GM12878 (cell line): Measurements from ENCODE around the gene AGBL2. TPM values are rescaled to one million over a fixed set of nuclear protein-coding genes. Genes with fewer than 3 reads are reported as not detected.

Source experiments
- ATF2 ChIP-seq: IDR thresholded peaks from 2 replicates; pipeline ENCODE4 v1.6.1; 2012; ENCODE audit warnings: low read length, inconsistent platforms
- ATF7 ChIP-seq: fragments of 450-650 bp; IDR thresholded peaks from 2 replicates; pipeline ENCODE4 v1.6.1; 2016; ENCODE audit warnings: low read depth, mild to moderate bottlenecking
- CHD2 ChIP-seq: IDR thresholded peaks from 2 replicates; pipeline ENCODE4 v1.6.1; 2011; ENCODE audit warnings: low read depth, low read length, improper control_type of control experiment, borderline replicate concordance
- MEF2B ChIP-seq: fragments of 450-650 bp; IDR thresholded peaks from 2 replicates; pipeline ENCODE4 v1.6.1; 2018; ENCODE audit warnings: mild to moderate bottlenecking, moderate library complexity; ENCODE audit not compliant: partially characterized antibody, poor library complexity, severe bottlenecking
- MTA2 ChIP-seq: fragments of 450-650 bp; IDR thresholded peaks from 2 replicates; pipeline ENCODE4 v1.6.1; 2016; ENCODE audit warnings: low read depth, mild to moderate bottlenecking, moderate library complexity
- MTA3 ChIP-seq: IDR thresholded peaks from 2 replicates; pipeline ENCODE4 v1.6.1; 2012; ENCODE audit warnings: low read length, inconsistent platforms, borderline replicate concordance
- MXI1 ChIP-seq: fragments of 150-350 bp; IDR thresholded peaks from 2 replicates; pipeline ENCODE4 v1.6.1; 2011; ENCODE audit warnings: low read depth, mild to moderate bottlenecking, inconsistent platforms, low read length, improper control_type of control experiment
- MYC ChIP-seq: IDR thresholded peaks from 2 replicates; pipeline ENCODE4 v1.6.1; 2011; ENCODE audit warnings: mild to moderate bottlenecking, low read length, moderate library complexity, inconsistent platforms; ENCODE audit not compliant: insufficient read depth, insufficient replicate concordance, insufficient read length, severe bottlenecking
- NFXL1 ChIP-seq: fragments of 450-650 bp; IDR thresholded peaks from 2 replicates; pipeline ENCODE4 v1.6.1; 2017; ENCODE audit warnings: antibody characterized with exemption, mild to moderate bottlenecking, borderline replicate concordance
- PML ChIP-seq: IDR thresholded peaks from 2 replicates; pipeline ENCODE4 v1.6.1; 2012; ENCODE audit warnings: low read length, inconsistent platforms
- PRDM15 ChIP-seq: fragments of 450-650 bp; formaldehyde crosslinking; IDR thresholded peaks from 2 replicates; pipeline ENCODE4 v1.4.0; 2020; ENCODE audit warnings: mild to moderate bottlenecking, moderate library complexity
- SPI1 ChIP-seq: IDR thresholded peaks from 2 replicates; pipeline ENCODE4 v1.6.1; 2011; ENCODE audit warnings: low read depth, mild to moderate bottlenecking, low read length, moderate library complexity, borderline replicate concordance; ENCODE audit not compliant: insufficient read depth
- TBL1XR1 ChIP-seq: IDR thresholded peaks from 2 replicates; pipeline ENCODE4 v1.6.1; 2012; ENCODE audit warnings: low read depth, low read length, improper control_type of control experiment
- USF2 ChIP-seq: IDR thresholded peaks from 2 replicates; pipeline ENCODE4 v1.6.1; 2011; ENCODE audit warnings: low read depth, low read length, improper control_type of control experiment, borderline replicate concordance
- ZBTB33 ChIP-seq: fragments of 450-650 bp; IDR thresholded peaks from 2 replicates; pipeline ENCODE4 v1.6.1; 2017; ENCODE audit warnings: mild to moderate bottlenecking
- ZNF622 ChIP-seq: fragments of 450-650 bp; IDR thresholded peaks from 2 replicates; pipeline ENCODE4 v1.6.1; 2017; ENCODE audit warnings: mild to moderate bottlenecking, inconsistent platforms
- ZNF687 ChIP-seq: fragments of 450-650 bp; IDR thresholded peaks from 2 replicates; pipeline ENCODE4 v1.6.1; 2017; ENCODE audit warnings: mild to moderate bottlenecking, moderate library complexity
- polyA plus RNA-seq, 11 experiments: library from polyadenylated mRNA; depleted of rRNA in 4 of 11; unstranded in 6 of 11; stranded (reverse) in 5 of 11; fragments of >200 nt; fragmentation: Nextera tagmentation in 4 of 11; fragmentation: Illumina TruSeq in 1 of 11; extraction: Ambion mirVana in 4 of 11; extraction: Trizol in 1 of 11; gene quantifications; 1 replicate in 1 of 11; 2 replicates in 10 of 11; pipeline versions ENCODE4 v1.2.1 to v1.2.3, GENCODE V29; 2011 to 2016; ENCODE audit warnings: inconsistent platforms in 2 of 11, missing spikeins in 2 of 11, low read depth in 1 of 11
- total RNA-seq, 4 experiments: library from RNA; depleted of rRNA in 3 of 4; stranded (reverse); fragments of >200 nt in 3 of 4; fragmentation: Illumina TruSeq in 1 of 4; extraction: Trizol in 1 of 4; gene quantifications; 2 replicates each; pipeline versions ENCODE4 v1.2.1 to v1.2.3, GENCODE V29; 2013 to 2021

The AGBL2 gene
- total and polyA plus RNA-seq, 10 of the 15 experiments (the other 5 are each of a cell fraction or from before 2014, with no cell fraction given) = 0.93 to 12.2 (median 2.9) TPM

GRCh38 chr11:47642099-47642855, 72.9 kb downstream of the AGBL2 start, which contains the start of gene MTCH2 (continued):
- TF ChIP-seq CHD2 (peak; percentile 84), MYC (peak; percentile 29), ZNF622 (no peak), PRDM15 (CRISPR knock-in tag) (no peak), ZNF687 (peak; percentile 79), MTA3 (no peak), MTA2 (no peak), SPI1 (no peak), ZBTB33 (no peak), MEF2B (no peak), NFXL1 (no peak), USF2 (peak; percentile 84), MXI1 (peak; percentile 80), PML (peak; percentile 87), TBL1XR1 (no peak), ATF2 (no peak), ATF7 (peak; percentile 62)
